HG03342 (cell line): ENCODE measurements around the gene PRM1.

ENCODE experiments used
- ATAC-seq: cut with Tn5 transposase; IDR thresholded peaks from one replicate; pipeline ENCODE4 v1.9.1; 2021; ENCODE audit warnings: mild to moderate bottlenecking, moderate library complexity; ENCODE audit not compliant: unreplicated experiment

PRM1 gene

GRCh38 chr16:11280616-11281522 lies at the start of gene PRM1:
PRM1 (minus strand) TSS chr16:11281330; CDS start chr16:11281238, 92 bp downstream.
- ATAC-seq: no peak

GRCh38 chr16:11330526-11331237 lies 49.6 kb upstream of the PRM1 start:
- ATAC-seq: no peak

GRCh38 chr16:11329891-11330290 lies 48.8 kb upstream of the PRM1 start:
- ATAC-seq: no peak

DNA sequence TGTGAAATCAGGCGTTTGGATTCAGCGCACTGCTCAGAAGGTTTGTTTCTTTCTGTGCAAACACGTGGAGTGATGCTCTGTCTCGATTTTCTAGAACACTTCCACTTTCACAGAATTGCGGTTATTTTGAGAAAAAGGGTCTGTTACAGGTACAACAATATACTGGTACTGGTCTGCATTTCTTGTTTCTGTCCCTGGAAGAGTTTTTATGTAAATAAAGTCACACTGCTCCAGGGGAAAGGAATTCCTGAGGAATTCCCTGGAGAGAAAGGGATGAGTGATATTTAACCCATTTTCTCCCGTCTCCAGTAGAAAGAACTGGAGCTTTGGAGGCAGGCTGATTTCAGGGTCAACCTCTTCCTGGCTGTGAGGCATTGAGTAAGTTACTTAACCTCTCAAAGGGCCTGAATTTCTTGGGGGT lies 48.0 kb upstream of the PRM1 start:
- no peak for ATAC-seq

DNA sequence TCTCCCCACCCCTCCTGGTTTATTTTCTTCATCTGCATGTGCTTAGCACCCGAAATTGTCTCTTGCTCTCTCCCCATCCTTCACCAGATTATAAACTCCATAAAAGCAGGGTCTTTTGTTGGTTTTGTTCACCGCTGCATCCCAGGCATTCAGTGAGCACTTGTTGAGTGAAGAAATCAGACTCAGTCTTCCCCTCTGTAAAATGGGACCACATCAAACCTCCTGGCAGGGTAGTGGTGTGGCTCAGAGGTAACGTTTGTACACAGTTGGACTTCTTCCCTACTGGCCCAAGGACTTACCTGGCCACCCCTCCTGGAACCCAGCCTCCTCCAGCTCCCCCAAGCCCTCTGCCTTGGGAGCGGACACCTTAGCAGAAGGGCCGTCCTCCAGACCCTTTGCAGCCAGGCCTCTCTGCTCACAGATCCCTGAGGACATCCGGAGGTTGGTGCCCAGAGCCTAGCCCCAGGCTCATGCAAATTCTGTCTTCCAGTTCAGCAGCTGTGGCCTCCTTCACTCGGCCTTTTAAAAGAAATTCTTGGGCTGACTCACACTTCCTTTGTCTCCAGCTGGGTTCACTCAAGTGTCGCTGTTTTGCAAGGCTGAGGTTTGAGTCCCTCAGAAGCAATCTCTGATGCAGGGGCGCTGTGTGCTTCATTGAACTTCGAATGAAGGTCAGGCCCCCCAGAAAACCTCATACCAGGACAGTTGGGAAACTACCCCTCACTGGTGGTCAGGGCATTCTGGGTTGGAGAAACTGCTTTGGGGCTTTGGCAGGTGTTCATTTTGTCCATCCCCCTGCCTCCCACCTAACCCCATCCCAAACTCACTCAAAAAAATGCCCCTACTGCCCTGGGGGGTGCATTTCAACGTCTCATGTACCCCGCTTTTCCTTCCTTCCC lies 47.3 kb upstream of the PRM1 start:
- ATAC-seq: peak; percentile 71

DNA sequence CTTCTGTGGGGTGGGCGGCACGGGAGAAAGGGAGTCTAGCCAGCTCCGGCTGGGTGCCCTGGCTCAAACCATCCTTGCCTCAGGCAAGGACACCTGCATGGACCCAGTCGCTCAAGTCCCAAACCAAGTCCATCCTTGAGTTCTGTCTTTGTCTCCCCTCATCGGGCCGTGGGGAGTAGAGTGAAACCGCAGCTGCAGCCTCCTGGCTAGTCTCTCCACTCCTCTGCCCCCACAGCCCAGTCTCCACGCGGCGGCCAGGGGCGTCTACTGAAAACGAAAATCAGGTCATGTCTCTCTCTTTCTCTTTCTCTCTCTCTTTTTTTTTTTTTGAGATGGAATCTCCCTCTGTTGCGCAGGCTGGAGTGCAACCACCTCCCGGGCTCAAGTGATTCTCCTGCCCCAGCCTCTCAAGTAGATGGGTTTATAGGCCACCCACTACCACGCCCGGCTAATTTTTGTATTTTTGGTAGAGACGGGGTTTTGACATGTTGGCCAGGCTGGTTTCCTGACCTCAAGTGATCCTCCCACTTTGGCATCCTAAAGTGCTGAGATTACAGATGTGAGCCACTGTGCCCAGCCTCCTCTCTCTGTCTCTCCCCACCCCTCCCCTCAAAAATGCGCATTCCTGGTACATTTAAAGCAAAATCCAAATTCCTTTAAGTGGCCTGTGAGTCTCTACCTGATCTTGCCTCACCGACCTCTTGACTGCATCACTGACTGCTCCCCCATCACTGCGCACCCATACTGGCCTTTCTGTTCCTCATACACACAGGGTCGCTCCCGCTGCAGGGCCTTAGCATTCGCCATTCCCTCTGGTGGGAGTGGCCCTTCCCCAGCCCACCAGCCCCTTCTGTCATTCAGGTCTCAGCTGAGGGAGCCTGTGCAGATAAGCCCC lies 46.4 kb upstream of the PRM1 start:
- ATAC-seq: peak; percentile 36

DNA sequence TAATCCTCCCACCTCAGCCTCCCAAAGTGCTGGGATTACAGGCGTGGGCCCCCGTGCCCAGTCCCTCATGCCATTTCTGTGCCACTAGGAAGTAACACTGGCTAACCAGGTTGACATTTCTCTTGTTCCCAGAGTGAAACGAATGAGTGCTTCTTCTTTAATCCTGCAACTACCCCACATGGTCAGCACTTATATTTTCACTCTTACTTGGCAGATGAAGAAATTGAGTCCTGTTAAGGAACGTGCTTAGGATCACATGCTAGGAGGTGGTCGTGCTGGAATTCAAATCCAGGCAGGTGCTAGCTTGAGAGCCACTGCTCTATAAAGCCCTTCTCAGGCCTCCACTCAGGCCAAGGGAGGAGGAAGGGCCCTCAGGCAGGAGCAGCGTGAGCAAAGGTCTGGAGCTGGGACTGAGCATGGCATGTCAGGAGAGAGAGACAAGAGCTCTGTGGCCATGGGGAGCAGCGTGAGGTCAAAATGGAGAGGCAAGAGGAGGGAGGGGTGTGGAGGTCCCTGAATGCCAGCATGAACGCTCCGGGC lies 45.7 kb upstream of the PRM1 start:
- no peak for ATAC-seq

DNA sequence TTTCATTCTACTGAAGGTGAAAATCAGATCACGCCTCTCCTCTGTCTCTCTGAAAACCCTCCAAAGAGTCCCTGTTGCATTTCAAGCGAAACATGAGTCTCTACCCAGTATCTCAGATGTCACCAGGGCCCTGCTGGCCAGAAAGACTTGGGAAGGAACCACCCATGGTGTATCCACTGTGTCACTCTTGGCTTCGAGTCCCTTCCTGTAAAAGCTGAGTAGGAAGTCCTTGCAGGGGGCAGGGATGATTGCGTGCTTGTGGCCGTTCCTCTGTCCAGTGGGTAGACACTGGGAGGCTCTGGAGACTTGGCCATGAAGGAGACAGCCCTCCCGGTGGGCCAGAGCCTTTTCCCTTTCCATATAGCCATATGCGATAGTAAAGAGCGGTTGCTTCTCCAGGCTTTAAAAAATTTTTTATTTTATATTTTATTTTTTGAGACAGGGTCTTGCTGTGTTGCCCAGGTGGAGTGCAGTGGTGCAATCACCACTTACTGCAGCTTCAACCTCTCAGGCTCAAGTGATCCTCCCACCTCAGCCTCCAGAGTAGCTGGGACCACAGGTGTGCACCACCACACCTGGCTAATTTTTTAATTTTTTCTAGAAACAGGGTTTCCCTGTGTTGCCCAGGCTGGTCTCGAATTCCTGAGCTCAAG lies 45.1 kb upstream of the PRM1 start:
- no peak for ATAC-seq

DNA sequence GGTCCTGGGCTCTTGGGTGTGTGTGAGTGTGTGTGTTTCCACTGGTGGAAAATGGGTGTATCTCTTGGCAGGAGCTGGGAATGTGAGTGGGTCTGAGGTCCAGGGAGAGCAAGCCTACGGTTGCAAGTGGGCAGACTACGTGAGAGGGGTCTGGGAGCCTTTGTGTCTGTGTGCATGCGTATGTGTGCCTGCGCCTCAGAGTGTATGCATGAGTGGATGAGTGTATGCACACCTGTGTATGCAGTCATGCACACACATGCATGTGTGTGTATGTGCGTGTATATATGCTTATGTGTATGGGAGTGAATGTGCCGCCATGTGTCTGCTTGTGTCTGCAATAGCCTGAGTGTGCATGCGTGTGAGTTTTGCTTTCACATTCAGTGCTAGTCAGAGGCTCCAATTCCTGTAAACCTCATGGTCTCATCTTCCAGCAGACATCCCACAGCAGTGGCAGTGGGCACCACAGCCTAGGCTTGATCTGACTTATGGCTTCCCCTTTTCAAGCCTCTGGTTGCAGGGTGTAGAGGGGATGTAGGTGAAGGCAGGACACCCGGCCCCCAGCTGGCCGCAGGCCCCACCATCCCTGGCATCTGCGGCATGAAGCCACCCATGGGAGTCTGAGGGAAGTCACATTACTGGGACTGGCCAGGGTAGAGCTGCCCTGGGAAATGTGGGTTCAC lies 44.4 kb upstream of the PRM1 start:
- no peak for ATAC-seq

GRCh38 chr16:11323551-11324336 lies 42.6 kb upstream of the PRM1 start:
- no peak for ATAC-seq

DNA sequence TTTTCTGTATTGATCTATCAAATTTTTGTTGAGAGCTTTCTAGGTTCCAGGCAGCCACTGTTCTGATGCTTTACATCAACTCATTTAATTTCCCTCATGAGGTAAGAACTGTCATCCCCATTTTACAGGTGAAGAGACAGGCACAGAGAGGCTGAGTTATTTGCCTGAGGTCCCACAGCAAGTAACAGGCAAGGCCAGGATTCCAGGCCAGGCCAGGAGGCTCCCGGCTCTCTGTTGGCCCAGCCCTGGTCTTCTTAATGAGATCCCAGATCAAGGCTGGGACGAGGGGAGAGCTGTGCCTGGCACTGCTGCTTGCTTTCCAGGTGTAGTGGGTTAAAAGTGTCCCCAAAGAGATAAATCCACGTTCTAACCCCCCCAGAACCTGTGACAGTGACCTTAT lies 41.7 kb upstream of the PRM1 start:
- no peak for ATAC-seq

DNA sequence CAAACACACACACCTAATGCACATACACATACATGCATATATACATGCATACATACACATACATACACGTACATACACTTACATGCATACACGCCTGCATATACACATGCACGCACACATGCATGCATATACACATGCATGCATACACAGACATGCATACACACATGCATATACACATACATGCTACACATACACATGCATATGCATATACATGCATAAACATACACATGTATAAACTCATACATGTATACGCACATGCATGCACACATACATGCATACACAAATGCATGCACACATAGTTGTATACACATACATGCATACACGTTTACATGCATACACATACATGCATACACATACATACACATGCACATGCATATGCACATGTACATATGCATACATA lies 40.5 kb upstream of the PRM1 start:
- ATAC-seq: no peak

DNA sequence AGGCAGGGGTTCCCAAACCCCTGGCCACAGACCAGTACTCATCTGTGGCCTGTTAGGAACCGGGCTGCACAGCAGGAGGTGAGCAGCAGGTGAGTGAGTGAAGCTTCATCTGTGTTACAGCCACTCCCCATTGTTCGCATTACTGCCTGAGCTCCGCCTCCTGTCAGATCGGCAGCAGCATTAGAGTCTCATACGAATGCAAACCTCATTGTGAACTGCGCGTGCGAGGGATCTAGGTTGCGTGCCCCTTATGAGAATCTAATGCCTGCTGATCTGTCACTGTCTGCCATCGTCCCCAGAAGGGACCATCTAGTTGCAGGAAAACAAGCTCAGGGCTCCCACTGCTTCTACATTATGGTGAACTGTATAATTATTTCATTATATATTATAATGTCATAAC lies 39.0 kb upstream of the PRM1 start:
- ATAC-seq: no peak

GRCh38 chr16:11319529-11320146 lies 38.5 kb upstream of the PRM1 start:
- no peak for ATAC-seq

- no peak for ATAC-seq
Observed at GRCh38 chr16:11318817-11319216, 37.7 kb upstream of the PRM1 start.

GRCh38 chr16:11316331-11317015 lies 35.3 kb upstream of the PRM1 start:
- no peak for ATAC-seq

DNA sequence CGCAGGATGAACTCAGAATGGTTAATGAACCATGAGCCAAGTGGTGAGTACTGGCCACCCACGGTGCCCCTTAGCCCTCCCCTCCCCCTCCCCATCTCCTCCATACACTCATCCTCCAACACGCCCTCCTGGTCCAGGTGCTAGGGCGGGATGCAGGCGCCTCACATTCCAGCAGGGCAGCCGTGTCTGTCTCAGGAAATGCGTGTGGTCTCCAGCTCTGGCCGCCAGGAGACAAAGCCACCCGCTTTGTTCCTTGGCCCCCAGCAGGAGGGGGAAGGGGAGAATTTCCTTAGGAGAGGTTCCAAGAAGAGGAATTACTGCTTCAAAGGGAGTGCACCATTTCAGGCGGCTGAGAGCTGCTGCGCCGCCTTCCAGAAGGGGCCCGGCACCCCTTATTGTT lies 34.4 kb upstream of the PRM1 start:
- ATAC-seq: no peak
